HG03575 (cell line): Measurements from ENCODE around the gene NKAIN1.
"Not testable (repeated sequence)": the region's sequence is repeated elsewhere in the genome, so short reads cannot be mapped to it uniquely, and the experiment has no call there.

ENCODE experiments used
- ATAC-seq: cut with Tn5 transposase; IDR thresholded peaks from one replicate; pipeline ENCODE4 v1.9.1; 2021; ENCODE audit not compliant: unreplicated experiment, insufficient number of reproducible peaks, low FRiP score; ENCODE audit errors: extremely low read depth

NKAIN1 gene

DNA sequence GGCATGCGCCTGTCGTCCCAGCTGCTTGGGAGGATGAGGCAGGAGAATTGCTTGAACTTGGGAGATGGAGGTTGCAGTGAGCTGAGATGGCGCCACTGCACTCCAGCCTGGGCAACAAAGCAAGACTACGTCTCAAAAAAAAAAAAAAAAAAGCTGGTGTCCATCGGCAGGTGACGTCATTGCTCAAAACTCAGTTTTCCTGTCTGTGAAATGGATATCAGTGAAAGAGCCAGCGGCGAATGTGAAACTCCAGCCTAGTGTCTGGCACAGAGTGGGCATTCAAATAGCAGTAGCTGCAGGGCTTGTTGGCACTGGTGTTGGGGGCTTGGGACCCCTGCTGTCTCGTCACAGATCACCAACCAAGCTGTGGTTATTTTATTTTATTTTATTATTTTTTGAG is 75.8 kb downstream of the NKAIN1 start:
- no peak for ATAC-seq

GRCh38 chr1:31161571-31161970 is 78.1 kb downstream of the NKAIN1 start:
- ATAC-seq: no peak

DNA sequence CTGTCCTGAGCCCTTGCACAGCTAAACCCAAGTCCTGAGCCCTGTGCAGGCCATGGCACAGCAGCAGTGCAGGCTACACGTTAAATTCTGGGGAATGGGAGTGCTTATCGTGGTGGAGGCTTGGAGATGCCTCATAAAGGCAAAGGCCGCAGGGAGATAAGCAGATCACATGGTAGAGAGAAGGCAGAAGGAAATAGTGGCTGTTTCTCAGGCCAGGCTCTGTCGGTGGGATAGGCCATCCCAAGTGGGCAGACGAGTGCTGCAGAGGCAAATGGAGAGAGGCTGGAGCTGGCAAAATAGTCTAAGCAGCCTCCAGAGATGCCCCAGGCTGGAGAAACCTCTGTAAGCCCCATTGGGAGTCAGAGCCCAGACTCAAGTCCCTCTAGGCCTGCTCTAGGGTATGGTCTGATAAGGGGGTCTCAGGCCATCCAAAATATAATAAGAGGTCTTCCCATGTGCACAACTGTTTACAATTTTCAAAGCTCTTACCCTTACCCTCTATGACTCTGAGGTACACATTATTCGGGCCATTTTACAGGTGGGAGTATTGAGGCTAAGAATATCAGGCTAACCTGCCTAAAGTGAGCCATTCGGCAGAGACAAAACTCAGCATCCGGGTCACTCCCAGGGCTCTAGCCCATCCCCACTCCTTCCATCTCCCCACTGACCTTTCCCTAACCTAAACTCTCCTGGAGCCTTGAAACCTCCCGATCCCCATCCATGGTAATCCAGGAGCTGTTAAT is 79.6 kb downstream of the NKAIN1 start:
- ATAC-seq: no peak

DNA sequence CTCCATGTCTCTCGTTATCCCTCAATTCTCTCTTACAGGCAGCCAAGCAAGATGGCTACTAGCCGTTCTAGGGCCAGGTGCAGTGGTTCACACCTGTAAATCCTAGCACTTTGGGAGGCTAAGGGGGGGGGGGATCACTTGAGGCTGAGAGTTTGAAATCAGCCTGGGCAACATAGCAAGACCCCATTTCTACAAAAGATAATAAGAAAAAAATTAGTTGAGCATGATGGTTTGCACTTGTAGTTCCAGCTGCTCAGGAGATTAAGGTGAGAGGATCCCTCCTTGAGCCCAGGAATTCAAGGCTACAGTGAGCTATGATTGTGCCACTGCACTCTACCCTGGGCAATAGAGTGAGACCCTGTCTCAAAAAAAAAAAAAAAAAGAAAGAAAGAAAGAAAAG is 80.4 kb downstream of the NKAIN1 start:
- ATAC-seq: no peak

- ATAC-seq: no peak
Measured at GRCh38 chr1:31155216-31155806, 84.4 kb downstream of the NKAIN1 start.

- no peak for ATAC-seq
Measured at GRCh38 chr1:31154632-31155215, 85.0 kb downstream of the NKAIN1 start.

- no peak for ATAC-seq
Measured at GRCh38 chr1:31154000-31154631, 85.6 kb downstream of the NKAIN1 start.

DNA sequence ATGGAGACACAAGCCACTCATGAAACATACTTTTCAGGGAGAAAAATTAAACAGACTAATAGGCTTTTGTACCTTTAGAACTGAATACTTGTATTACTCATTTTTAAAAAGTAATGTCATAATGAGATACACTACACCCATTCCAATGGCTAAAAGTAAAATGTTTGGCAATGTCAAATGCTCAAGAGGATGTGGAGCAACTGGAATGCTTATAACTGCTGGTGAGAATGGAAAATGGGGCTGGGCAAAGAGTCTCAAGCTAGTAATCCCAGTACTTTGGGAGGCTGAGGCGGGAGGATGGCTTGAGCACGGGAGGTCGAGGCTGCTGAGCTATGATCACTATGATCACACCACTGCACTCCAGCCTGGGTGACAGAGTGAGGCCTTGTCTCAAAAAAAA is 86.3 kb downstream of the NKAIN1 start:
- no peak for ATAC-seq

DNA sequence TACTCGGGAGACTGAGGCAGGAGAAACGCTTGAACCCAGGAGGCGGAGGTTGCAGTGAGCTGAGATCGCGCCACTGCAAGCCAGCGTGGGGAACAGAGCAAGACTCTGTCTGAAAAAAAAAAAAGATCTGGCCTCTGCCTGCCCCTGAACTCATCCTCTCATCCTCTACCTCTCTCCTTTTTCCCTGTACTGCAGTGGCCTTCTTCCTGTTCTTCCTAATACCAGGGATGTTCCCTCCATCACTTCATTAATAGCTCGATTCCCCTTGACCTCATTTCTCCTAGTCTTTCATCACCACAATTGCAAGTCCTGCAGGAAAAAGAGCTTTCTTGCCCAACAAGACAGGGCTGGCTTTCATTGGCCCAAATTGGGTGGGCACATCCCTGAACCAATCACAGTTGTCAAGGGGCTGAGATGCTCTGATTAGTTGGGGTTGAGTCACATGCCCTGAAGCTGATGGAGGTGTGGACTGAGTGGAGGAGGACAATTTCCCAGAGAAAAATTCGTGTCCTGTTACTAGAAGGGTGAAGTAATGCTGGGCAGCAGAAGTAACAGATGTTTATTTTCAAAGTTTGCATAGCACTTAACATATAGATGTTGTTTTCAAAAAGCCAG is 87.4 kb downstream of the NKAIN1 start:
- ATAC-seq: no peak

- ATAC-seq: no peak
Measured at GRCh38 chr1:31151402-31151801, 88.3 kb downstream of the NKAIN1 start.

DNA sequence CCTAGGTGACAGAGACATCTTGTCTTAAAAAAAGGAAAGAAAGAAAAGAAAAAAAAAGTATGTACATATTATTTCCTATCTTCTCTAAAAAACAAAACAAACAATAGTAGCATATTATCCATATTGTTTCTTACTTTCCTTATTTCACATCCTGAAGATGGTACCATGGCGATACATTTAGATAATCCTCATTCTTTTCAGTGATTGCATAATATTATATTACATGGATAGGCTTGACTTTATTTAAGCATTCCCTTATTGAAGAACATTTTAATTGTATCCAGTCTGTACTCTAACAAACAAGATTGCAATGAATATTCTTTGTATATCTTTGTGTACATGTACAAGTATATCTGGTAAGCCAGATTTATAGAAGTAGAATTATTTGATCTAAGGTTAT is 91.3 kb downstream of the NKAIN1 start:
- no peak for ATAC-seq

- no peak for ATAC-seq
Measured at GRCh38 chr1:31145648-31146047, 94.0 kb downstream of the NKAIN1 start.

DNA sequence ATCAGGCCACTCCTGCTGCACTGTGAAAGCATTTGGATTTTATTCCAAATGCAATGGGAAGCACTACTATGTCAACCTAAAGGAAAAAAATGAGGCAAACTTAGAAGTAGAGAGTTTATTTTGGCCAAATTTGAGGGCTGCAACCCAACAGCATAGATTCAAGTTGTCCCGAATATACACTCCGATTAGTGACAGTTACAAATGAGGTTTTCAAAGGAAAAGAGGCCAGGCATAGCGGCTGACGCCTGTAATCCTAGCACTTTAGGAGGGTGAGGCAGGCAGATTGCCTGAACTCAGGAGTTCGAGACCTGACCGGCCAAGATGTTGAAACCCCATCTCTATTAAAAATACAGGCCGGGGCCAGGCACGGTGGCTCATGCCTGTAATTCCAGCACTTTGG is 95.2 kb downstream of the NKAIN1 start:
- no peak for ATAC-seq

DNA sequence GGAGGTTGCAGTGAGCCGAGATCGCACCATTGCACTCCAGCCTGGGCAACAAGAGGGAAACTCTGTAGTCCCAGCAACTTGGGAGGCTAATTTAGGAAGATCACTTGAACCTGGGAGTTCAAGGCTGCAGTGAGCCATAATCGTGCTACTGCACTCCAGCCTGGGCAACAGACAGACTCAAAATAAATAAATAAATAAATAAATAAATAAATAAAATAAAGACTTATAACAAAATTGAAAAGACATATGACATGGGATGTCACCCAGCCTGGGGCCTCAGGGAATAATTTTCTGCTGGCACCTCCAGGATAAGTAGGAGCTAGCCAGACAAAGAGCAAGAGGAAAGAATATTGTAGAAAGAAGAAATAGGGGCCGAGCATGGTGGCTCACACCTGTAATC is 96.2 kb downstream of the NKAIN1 start:
- no peak for ATAC-seq

DNA sequence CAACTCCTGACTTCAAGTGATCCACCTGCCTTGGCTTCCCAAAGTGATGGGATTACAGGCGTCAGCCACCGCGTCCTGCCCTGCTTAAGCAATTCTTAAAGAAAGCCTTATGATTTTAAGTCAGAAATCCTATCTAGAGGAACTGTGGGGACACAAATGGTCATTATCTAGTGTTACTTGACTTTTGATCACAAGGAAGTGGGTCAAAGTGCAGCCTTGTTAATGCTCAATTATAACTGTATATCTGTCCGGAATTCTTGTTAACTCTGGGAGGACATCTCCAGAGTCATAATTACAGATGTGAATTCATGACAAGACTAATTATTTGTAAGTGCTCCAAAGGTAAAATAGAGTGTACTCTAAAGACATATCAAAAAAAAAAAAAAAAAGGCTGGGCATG is 97.3 kb downstream of the NKAIN1 start:
- ATAC-seq: no peak

- no peak for ATAC-seq
Measured at GRCh38 chr1:31140299-31140698, 99.4 kb downstream of the NKAIN1 start.

DNA sequence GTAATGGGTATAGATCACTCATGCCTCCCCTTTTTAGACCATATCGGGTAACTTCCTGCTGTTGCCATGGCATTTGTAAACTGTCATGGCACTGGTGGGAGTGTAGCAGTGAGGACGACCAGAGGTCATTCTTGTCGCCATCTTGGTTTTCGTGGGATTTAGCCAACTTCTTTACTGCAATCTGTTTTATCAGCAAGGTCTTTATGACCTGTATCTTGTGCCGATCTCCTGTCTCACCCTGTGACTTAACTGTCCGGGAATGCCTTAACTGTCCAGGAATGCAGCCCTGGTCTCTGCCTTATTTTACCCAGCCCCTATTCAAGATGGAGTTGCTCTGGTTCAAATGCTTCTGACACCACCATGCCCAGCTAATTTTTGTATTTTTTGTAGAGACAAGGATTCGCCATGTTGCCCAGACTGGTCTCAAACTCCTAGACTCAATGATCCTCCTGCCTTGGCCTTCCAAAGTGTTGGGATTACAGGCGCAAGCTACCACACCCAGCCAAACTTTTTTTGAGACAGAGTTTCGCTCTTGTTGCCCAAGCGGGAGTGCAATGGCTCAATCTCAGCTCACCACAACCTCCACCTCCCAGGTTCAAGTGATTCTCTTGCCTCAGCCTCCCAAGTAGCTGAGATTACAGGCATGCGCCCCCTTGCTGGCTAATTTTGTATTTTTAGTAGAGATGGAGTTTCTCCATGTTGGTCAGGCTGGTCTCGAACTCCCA is 100.7 kb downstream of the NKAIN1 start:
- ATAC-seq: not testable (repeated sequence)

GRCh38 chr1:31137873-31138272 is 101.8 kb downstream of the NKAIN1 start:
- ATAC-seq: not testable (repeated sequence)

GRCh38 chr1:31135973-31136600 is 103.6 kb downstream of the NKAIN1 start:
- ATAC-seq: no peak
